ENCODE data around the gene SIRT1.

The SIRT1 gene

DNA sequence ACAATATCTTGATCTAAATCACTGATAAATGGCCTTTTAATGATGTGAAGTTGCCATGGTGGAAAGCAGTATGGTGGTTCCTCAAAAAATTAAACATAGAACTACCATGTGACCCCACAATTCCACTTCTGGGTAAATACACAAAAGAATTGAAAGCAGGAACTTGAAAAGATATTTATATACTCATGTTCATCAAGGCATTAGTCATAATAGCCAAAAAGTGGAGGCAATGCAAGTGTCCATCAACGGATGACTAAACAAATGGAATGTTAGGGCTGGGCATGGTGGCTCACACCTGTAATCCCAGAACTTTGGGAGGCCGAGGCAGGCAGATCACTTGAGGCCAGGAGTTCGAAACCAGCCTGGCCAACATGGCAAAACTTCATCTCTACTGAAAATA is 44.5 kb upstream of the SIRT1 start:
- H3K9me3 ChIP-seq (ENCODE audit: control insufficient read depth, low read length), result no peaks in the 10 kb centered on the region

GRCh38 chr10:67841737-67842136 is 42.7 kb upstream of the SIRT1 start:
- H3K4me1 ChIP-seq, result no peaks in the 10 kb centered on the region
- no peak for TF ChIP-seq CTCF (IDR thresholded peaks at IDR 0.05)
- H3K27ac ChIP-seq, result no peak overlapping the region
- no peaks in the 10 kb centered on the region for H3K79me2 ChIP-seq
- no peak overlapping the region for H2AFZ ChIP-seq
- H3K9me3 ChIP-seq (ENCODE audit: control insufficient read depth, low read length), result no peaks in the 10 kb centered on the region
- no peaks in the 10 kb centered on the region for H3K27me3 ChIP-seq (ENCODE audit: control insufficient read depth, insufficient read depth, low read length)
- H3K4me3 ChIP-seq (ENCODE audit: low read depth, low read length), result no peak overlapping the region
- no peaks in the 10 kb centered on the region for H3K36me3 ChIP-seq (ENCODE audit: control insufficient read depth, insufficient read depth, low read length)
- no peak overlapping the region for H3K9ac ChIP-seq
- no peak overlapping the region for H3K4me2 ChIP-seq (ENCODE audit: low read length)

More for the DNA sequence above, 44.5 kb upstream of the SIRT1 start:
- H3K27ac ChIP-seq, result no peak overlapping the region
- H3K4me2 ChIP-seq (ENCODE audit: low read length), result no peak overlapping the region
- no peak for TF ChIP-seq CTCF (IDR thresholded peaks at IDR 0.05)
- no peaks in the 10 kb centered on the region for H3K36me3 ChIP-seq (ENCODE audit: control insufficient read depth, insufficient read depth, low read length)
- no peak overlapping the region for H3K4me3 ChIP-seq (ENCODE audit: low read depth, low read length)
- H3K79me2 ChIP-seq, result no peaks in the 10 kb centered on the region
- H3K9ac ChIP-seq, result no peak overlapping the region
- H3K27me3 ChIP-seq (ENCODE audit: control insufficient read depth, insufficient read depth, low read length), result no peaks in the 10 kb centered on the region
- H2AFZ ChIP-seq, result no peak overlapping the region
- no peaks in the 10 kb centered on the region for H3K4me1 ChIP-seq

GRCh38 chr10:67843284-67843683 is 41.2 kb upstream of the SIRT1 start:
- TF ChIP-seq CTCF (IDR thresholded peaks at IDR 0.05), result no peak
- Histone ChIP-seq H3K79me2 (no peaks in the 10 kb centered on the region), H3K27ac (no peak overlapping the region)

DNA sequence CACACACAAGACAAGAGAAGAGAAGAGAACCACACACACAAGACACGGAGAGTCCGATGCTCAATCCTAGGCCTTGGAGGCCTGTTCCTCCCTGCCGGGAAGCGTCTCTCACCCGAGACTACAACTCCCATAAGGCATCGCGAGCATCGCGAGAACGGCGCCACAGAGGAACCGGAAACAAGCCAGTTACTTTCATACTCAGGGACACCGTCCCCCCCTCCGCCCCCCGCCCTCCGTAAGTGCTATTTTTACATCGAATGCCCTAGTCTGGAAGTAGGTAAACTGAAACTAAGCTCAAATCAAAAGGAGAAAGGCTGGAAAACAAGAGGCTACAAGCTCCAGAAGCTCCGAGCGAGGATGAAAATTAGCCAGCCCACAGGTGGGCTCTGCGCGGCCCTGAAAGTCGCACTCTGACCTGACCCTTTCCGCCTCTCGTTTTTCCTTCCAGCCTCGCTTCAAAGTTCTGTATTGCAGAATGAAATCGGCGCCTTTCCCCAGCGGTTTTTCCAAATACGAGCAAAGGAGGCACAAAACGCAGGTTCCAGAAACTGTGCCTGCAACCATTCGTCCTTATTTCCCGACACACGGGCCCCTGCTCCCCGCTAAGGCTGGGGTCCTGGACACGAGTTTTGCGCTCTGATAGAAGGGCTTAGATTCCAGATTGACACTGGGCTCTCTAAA is 35.0 kb upstream of the SIRT1 start:
- Histone ChIP-seq H3K27ac (peak overlapping the region; percentile 66), H3K4me2 (ENCODE audit: low read length) (peak overlapping the region; percentile 99), H2AFZ (peak overlapping the region; percentile 94), H3K4me3 (ENCODE audit: low read depth, low read length) (peak overlapping the region; percentile 94), H3K9me3 (ENCODE audit: control insufficient read depth, low read length) (no peaks in the 10 kb centered on the region), H3K36me3 (ENCODE audit: control insufficient read depth, insufficient read depth, low read length) (no peaks in the 10 kb centered on the region), H3K4me1 (no peaks in the 10 kb centered on the region), H3K79me2 (no peaks in the 10 kb centered on the region), H3K9ac (peak overlapping the region; percentile 10), H3K27me3 (ENCODE audit: control insufficient read depth, insufficient read depth, low read length) (no peaks in the 10 kb centered on the region)
- no peak for TF ChIP-seq CTCF (IDR thresholded peaks at IDR 0.05)

More at GRCh38 chr10:67843284-67843683, 41.2 kb upstream of the SIRT1 start:
- Histone ChIP-seq H2AFZ (no peak overlapping the region), H3K4me1 (no peaks in the 10 kb centered on the region), H3K9ac (no peak overlapping the region), H3K4me3 (ENCODE audit: low read depth, low read length) (no peak overlapping the region), H3K36me3 (ENCODE audit: control insufficient read depth, insufficient read depth, low read length) (no peaks in the 10 kb centered on the region), H3K9me3 (ENCODE audit: control insufficient read depth, low read length) (no peaks in the 10 kb centered on the region), H3K4me2 (ENCODE audit: low read length) (no peak overlapping the region), H3K27me3 (ENCODE audit: control insufficient read depth, insufficient read depth, low read length) (no peaks in the 10 kb centered on the region)

DNA sequence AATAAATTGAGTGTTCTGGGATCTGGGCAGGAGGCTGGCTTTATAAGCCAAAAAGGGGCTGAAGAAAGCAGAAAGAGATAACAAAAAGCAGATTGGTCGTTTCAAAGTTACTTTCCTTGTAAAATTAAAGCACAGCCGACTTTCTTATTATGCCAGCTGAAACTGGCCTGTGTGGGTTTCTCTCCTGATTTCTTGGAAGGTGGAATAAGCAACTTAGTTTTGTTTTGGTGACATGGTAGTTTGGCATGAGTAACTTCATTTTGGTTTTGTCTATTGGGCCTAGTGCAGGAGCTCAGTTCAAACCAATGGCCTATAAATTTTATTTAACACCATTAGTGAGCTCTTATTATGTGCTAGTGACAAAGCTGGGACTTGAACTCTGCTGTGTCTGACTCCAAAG is 33.3 kb upstream of the SIRT1 start:
- H3K27ac ChIP-seq, result no peak overlapping the region
- H3K4me3 ChIP-seq (ENCODE audit: low read depth, low read length), result no peak overlapping the region
- no peak overlapping the region for H2AFZ ChIP-seq
- H3K36me3 ChIP-seq (ENCODE audit: control insufficient read depth, insufficient read depth, low read length), result no peaks in the 10 kb centered on the region
- no peaks in the 10 kb centered on the region for H3K4me1 ChIP-seq
- no peaks in the 10 kb centered on the region for H3K9me3 ChIP-seq (ENCODE audit: control insufficient read depth, low read length)
- H3K4me2 ChIP-seq (ENCODE audit: low read length), result no peak overlapping the region
- TF ChIP-seq CTCF (IDR thresholded peaks at IDR 0.05), result no peak
- no peaks in the 10 kb centered on the region for H3K27me3 ChIP-seq (ENCODE audit: control insufficient read depth, insufficient read depth, low read length)
- H3K79me2 ChIP-seq, result no peaks in the 10 kb centered on the region
- H3K9ac ChIP-seq, result no peak overlapping the region
